G401.6 (cell line): ENCODE results near the gene HOXD9.

Source experiments
- FAIRE-seq: peaks from 2 replicates; lab custom pipeline; 2012; peaks lifted over from hg19 to GRCh38; lab: Jason Lieb, UNC

Gene HOXD9

DNA sequence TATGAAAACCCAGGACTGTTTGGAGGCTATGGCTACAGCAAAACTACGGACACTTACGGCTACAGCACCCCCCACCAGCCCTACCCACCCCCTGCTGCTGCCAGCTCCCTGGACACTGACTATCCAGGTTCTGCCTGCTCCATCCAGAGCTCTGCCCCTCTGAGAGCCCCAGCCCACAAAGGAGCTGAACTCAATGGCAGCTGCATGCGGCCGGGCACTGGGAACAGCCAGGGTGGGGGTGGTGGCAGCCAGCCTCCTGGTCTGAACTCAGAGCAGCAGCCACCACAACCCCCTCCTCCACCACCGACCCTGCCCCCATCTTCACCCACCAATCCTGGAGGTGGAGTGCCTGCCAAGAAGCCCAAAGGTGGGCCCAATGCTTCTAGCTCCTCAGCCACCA is 46.7 kb downstream of the HOXD9 start:
- no peak for FAIRE-seq

DNA sequence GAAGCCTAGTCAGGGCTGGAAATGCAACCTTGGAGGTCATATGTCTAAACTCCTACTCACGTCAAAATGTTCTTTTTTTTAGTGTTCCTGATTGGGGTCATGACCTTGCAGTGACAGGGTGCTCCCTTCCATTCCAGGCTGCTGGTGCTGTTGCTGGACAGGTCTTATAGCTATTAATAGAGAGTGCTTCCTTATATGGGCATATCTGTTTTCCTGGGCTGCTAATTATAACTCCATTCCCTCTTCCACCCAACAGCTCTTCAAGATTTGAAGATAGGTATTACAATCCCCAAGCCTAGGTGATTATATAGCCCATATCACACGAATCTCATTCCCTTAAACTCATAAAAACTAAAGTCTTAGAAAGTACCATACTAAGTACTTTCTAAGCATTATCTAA is 47.2 kb downstream of the HOXD9 start:
- no peak for FAIRE-seq

DNA sequence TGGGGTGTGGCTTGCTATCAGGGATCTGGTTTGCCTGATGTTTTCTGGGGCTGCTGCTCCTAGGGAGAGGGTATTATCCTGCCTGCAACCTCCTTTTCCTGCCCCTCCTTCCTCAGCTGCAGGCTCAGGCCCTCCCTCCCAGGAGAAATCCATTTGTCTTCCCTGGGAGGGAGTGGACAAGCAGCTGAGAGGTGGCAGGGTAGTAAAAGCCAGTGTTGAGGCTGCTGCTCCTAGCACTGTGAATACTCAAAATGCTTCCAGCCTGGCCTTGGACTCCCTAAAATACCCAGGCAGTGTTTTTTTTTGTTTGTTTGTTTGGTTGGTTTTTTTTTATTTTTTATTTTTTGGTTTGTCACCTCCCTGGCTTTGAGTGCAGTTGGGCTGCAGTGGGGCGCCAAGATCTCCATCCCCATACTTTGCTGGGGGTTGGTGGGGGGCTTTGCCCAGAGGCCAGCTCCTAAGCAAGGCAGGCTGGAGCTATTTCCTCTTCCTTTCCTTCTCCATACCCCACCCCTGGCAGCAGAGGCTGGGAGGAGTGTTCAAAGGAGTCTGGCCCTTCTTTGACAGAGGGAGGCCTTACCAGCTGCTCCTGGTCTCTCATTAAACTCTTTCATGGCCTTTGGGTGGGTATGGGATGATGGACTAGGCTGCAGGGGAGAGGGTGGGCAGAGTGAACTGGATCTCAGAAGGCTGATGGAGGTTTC is 48.2 kb downstream of the HOXD9 start:
- FAIRE-seq = no peak

DNA sequence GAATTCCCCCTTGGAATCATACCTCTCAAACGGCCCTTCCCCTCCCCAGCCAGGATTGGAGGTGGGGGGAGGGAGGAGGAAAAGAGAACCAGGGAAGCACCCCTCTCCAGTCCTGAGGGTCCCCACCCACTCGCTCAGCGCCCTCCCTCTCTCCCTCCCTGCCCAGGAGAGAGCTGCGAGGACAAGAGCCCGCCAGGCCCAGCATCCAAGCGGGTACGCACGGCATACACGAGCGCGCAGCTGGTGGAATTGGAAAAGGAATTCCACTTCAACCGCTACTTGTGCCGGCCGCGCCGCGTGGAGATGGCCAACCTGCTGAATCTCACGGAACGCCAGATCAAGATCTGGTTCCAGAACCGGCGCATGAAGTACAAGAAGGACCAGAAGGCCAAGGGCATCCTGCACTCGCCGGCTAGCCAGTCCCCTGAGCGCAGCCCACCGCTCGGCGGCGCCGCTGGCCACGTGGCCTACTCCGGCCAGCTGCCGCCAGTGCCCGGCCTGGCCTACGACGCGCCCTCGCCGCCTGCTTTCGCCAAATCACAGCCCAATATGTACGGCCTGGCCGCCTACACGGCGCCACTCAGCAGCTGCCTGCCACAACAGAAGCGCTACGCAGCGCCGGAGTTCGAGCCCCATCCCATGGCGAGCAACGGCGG is 49.0 kb downstream of the HOXD9 start:
- FAIRE-seq = no peak

DNA sequence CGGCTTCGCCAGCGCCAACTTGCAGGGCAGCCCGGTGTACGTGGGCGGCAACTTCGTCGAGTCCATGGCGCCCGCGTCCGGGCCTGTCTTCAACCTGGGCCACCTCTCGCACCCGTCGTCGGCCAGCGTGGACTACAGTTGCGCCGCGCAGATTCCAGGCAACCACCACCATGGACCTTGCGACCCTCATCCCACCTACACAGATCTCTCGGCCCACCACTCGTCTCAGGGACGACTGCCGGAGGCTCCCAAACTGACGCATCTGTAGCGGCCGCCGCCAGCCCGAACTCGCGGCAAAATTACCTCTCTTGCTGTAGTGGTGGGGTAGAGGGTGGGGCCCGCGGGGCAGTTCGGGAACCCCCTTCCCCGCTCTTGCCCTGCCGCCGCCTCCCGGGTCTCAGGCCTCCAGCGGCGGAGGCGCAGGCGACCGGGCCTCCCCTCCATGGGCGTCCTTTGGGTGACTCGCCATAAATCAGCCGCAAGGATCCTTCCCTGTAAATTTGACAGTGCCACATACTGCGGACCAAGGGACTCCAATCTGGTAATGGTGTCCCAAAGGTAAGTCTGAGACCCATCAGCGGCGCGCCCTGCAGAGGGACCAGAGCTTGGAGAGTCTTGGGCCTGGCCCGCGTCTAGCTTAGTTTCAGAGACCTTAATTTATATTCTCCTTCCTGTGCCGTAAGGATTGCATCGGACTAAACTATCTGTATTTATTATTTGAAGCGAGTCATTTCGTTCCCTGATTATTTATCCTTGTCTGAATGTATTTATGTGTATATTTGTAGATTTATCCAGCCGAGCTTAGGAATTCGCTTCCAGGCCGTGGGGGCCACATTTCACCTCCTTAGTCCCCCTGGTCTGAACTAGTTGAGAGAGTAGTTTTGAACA is 49.7 kb downstream of the HOXD9 start:
- no peak for FAIRE-seq

DNA sequence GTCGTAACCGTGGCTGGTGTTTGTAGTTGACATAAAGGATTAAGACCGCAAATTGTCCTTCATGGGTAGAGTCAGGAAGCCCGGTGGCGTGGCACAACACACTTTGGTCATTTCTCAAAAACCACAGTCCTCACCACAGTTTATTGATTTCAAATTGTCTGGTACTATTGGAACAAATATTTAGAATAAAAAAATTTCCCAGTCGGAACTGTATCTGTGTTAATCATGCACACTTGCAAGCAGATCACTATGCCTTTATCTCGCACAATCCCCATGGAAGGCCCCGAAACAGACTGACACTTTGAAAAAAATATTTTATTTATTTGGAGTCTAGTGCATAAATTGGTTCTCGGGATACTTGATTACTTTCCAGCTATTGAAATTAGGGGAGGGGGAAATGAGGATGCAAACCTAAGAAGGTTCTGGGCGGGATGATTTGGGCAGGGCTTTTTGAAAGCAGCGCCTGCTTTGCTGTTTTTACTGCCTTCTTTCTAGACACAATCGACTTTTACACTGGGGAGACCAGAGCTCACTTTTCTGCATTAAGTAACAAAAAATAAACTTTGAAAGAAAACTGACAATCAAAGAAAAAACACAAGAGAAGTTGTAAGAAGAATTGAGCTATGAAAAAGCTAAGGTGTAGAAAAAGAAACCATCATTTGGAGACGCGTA is 50.5 kb downstream of the HOXD9 start:
- no peak for FAIRE-seq

DNA sequence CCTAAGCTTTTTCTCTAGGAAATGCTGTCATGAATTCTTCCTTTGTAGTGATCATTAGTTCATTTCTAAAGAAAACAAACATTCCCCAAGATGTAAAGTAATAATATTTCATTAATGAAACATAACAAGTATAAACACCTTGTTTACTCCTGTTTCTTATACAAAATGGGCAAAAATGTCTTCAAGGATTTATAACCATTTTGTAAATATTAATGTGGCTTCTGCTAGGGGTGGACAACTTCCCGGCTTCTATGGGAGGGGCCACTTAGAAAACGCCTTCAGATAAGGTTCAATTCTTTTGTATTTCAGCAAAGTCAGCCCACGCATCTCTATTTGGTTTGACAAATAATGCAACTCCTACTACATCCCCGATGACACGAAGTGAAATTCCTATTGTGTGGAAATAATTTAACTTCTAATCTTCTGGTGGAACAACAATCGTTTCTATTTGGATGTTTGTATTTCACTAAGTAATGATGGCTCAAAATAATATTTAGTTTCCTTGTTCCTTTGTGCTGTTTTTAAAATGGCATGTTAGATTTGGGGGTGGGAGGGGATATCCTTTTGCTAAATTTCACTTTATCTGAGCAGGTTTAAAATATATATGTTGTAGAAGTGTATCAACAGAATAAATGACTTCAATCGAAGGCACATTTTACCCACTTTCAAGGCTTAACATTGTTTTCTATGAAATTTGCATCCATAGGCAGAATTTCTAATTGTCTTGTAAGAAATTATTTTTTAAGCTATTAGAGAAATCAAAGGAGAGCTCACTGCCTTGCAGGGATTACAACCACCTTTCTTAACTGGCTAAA is 51.3 kb downstream of the HOXD9 start:
- no peak for FAIRE-seq

DNA sequence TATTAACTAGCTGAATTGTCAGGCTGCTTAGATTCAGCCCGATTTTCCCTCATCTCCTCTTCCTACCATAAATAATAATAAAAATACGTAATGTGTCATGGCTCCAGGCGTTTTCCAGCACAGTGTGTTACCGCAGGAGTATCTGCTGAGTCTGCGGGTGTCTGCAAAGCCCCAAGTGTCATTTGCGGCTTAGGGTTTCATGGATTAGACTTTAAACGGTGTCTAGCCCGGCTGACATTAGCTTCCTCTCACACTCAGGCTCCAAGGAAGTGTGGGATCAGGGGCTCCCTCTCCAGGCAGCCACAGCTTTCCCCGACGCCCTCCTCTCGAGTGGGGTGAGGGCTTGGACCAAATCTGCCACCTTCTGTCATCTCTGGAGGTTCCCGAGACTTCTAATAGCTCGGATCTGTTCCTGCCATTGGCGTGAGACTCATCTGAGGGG is 51.9 kb downstream of the HOXD9 start:
- no peak for FAIRE-seq
